PC-3 (cell line): ENCODE data around the gene TRAPPC3L. TPM values are rescaled to one million over a fixed set of nuclear protein-coding genes. Genes with fewer than 3 reads are reported as not detected.

Experiments
- ATAC-seq: fragments of 200-7000 bp; cut with Tn5 transposase; 2 replicates; pipeline ENCODE4 v1.9.1; 2020; ENCODE audit warnings: mild to moderate bottlenecking, moderate library complexity
- BruUV-seq: library from RNA; stranded (reverse); fragments of 400-500 nt; replicated peaks from 2 replicates; lab custom pipeline; 2021; lab: Mats Ljungman, UMichigan
- CTCF ChIA-PET: fragments of 300-600 bp; sonication (Branson Sonifier 250); formaldehyde crosslinking; loops from one replicate; lab custom pipeline; 2022; ENCODE audit warnings: antibody characterized with exemption; lab: Charles Lee
- POLR2A ChIA-PET: fragments of 300-600 bp; sonication (Branson Sonifier 250); formaldehyde crosslinking; loops from one replicate; lab custom pipeline; 2022; ENCODE audit warnings: antibody characterized with exemption; ENCODE audit not compliant: unreplicated experiment; lab: Charles Lee
- DNase-seq: peaks from one replicate; pipeline ENCODE4 v3.0.0-alpha.2; 2015
- H2AFZ ChIP-seq: fragments of 300-600 bp; sonication (generic); 2 replicates; pipeline ENCODE4 v1.6.0; 2016; ENCODE audit warnings: antibody characterized with exemption, low read length
- H3F3A ChIP-seq: fragments of 300-600 bp; sonication (generic); one replicate; pipeline ENCODE4 v1.6.0; 2017; ENCODE audit warnings: antibody characterized with exemption, low read length, control low read depth, mild to moderate bottlenecking; ENCODE audit not compliant: unreplicated experiment
- H3K27ac ChIP-seq: fragments of 300-600 bp; sonication (generic); 2 replicates; pipeline ENCODE4 v1.5.1; 2016; ENCODE audit warnings: mild to moderate bottlenecking, low read length
- H3K27me3 ChIP-seq: fragments of 300-600 bp; sonication (generic); 2 replicates; pipeline ENCODE4 v1.6.1; 2016; ENCODE audit warnings: low read length, mixed read lengths
- H3K36me3 ChIP-seq: fragments of 300-600 bp; sonication (generic); 2 replicates; pipeline ENCODE4 v1.6.1; 2016; ENCODE audit warnings: low read depth, mixed run types, low read length, mixed read lengths
- H3K4me1 ChIP-seq: fragments of 300-600 bp; sonication (generic); 2 replicates; pipeline ENCODE4 v1.5.1; 2016; ENCODE audit warnings: low read length; ENCODE audit not compliant: insufficient read depth
- H3K4me2 ChIP-seq: fragments of 300-600 bp; sonication (generic); 2 replicates; pipeline ENCODE4 v1.6.0; 2016; ENCODE audit warnings: low read length
- H3K4me3 ChIP-seq: fragments of 300-600 bp; sonication (generic); 2 replicates; pipeline ENCODE4 v1.5.1; 2016; ENCODE audit warnings: mild to moderate bottlenecking, low read length, mixed read lengths
- H3K79me2 ChIP-seq: fragments of 300-600 bp; sonication (generic); 2 replicates; pipeline ENCODE4 v1.6.1; 2017; ENCODE audit warnings: low read length, mixed read lengths
- H3K9ac ChIP-seq: fragments of 300-600 bp; sonication (generic); 2 replicates; pipeline ENCODE4 v1.6.0; 2016; ENCODE audit warnings: mild to moderate bottlenecking, low read length
- H3K9me2 ChIP-seq: fragments of 300-600 bp; sonication (generic); replicated peaks from 2 replicates; pipeline ENCODE4 v1.6.1; 2016; ENCODE audit warnings: mixed run types, low read length, mixed read lengths
- H3K9me3 ChIP-seq: fragments of 300-600 bp; sonication (generic); 2 replicates; pipeline ENCODE4 v1.6.1; 2016; ENCODE audit warnings: low read length, mixed read lengths
- H4K20me1 ChIP-seq: fragments of 300-600 bp; sonication (generic); 2 replicates; pipeline ENCODE4 v1.6.1; 2016; ENCODE audit warnings: low read length, mixed read lengths
- CTCF ChIP-seq: fragments of 300-600 bp; sonication (generic); conservative IDR thresholded peaks from 2 replicates; pipeline ENCODE4 v1.5.1; 2017; ENCODE audit warnings: antibody characterized with exemption, low read depth, mild to moderate bottlenecking, low read length
- EZH2 ChIP-seq: fragments of 300-600 bp; sonication (generic); IDR thresholded peaks from one replicate; pipeline ENCODE4 v1.6.1; 2017; ENCODE audit warnings: antibody characterized with exemption, mild to moderate bottlenecking, low read length; ENCODE audit not compliant: unreplicated experiment
- EZH2phosphoT487 ChIP-seq: fragments of 300-600 bp; sonication (generic); IDR thresholded peaks from 2 replicates; pipeline ENCODE4 v1.6.1; 2018; ENCODE audit warnings: mild to moderate bottlenecking, antibody characterized with exemption, low read length, borderline replicate concordance
- intact Hi-C: fragments of 100-400 bp; cut with micrococcal nuclease; formaldehyde crosslinking; loops from 2 replicates; pipeline ENCODE4 v1.9.0; 2023
- total RNA-seq: library from RNA; depleted of rRNA; stranded (reverse); fragments of >200 nt; gene quantifications from 2 replicates; pipeline ENCODE4 v1.2.3, GENCODE V29; 2014

TRAPPC3L gene
- total RNA-seq, 1 experiment from 2014 or later: not detected

- BruUV-seq: no TSS peak
- no peak for ATAC-seq
Measured at GRCh38 chr6:116564921-116565872, 19.7 kb upstream of the TRAPPC3L start.

GRCh38 chr6:116564311-116564710, 18.8 kb upstream of the TRAPPC3L start:
- no peak for DNase-seq
- Histone ChIP-seq H3K27ac (no peak overlapping the region), H3K9ac (no peak overlapping the region), H3K9me2 (no peaks in the 10 kb centered on the region), H3K27me3 (no peaks in the 10 kb centered on the region), H3K36me3 (no peaks in the 10 kb centered on the region), H2AFZ (no peak overlapping the region), H3K4me3 (no peak overlapping the region), H4K20me1 (no peaks in the 10 kb centered on the region), H3K4me1 (no peaks in the 10 kb centered on the region; the same call in 1 of the 2 replicates), H3K9me3 (no peaks in the 10 kb centered on the region), H3F3A (no peaks in the 10 kb centered on the region), H3K4me2 (no peak overlapping the region), H3K79me2 (no peaks in the 10 kb centered on the region)
- intact Hi-C loops: no loop called here
- TF ChIP-seq EZH2phosphoT487: no peak
- no peak for TF ChIP-seq EZH2
- no peak for TF ChIP-seq CTCF
- CTCF ChIA-PET: no interaction called here
- ATAC-seq: no peak
- POLR2A ChIA-PET: no interaction called here
- BruUV-seq: no TSS peak

More at GRCh38 chr6:116564921-116565872, 19.7 kb upstream of the TRAPPC3L start:
- Histone ChIP-seq H3K27me3 (no peaks in the 10 kb centered on the region), H3K36me3 (no peaks in the 10 kb centered on the region), H3K9me2 (no peaks in the 10 kb centered on the region), H2AFZ (no peak overlapping the region), H3K9ac (no peak overlapping the region), H3K4me3 (no peak overlapping the region), H3F3A (no peaks in the 10 kb centered on the region), H3K27ac (no peak overlapping the region), H3K9me3 (no peaks in the 10 kb centered on the region), H3K4me2 (no peak overlapping the region), H4K20me1 (no peaks in the 10 kb centered on the region), H3K4me1 (peaks cover 7% of the 10 kb centered on the region), H3K79me2 (peaks cover 7% of the 10 kb centered on the region)
- DNase-seq: no peak
- CTCF ChIA-PET: no interaction called here
- TF ChIP-seq CTCF (no peak), EZH2phosphoT487 (no peak), EZH2 (no peak)
- intact Hi-C loops: no loop called here
- POLR2A ChIA-PET: no interaction called here

GRCh38 chr6:116563830-116564229, 18.3 kb upstream of the TRAPPC3L start:
- no peak overlapping the region for H3K27ac ChIP-seq
- H3K9me3 ChIP-seq: no peaks in the 10 kb centered on the region
- no peak overlapping the region for H2AFZ ChIP-seq
- H3K27me3 ChIP-seq: no peaks in the 10 kb centered on the region
- DNase-seq (no peak), ATAC-seq (no peak)
- H4K20me1 ChIP-seq: no peaks in the 10 kb centered on the region
- no peaks in the 10 kb centered on the region for H3F3A ChIP-seq
- H3K4me3 ChIP-seq: no peak overlapping the region
- ChIA-PET POLR2A (no interaction called here), CTCF (no interaction called here)
- no TSS peak for BruUV-seq
- no peaks in the 10 kb centered on the region for H3K36me3 ChIP-seq
- intact Hi-C loops: no loop called here
- no peak for TF ChIP-seq CTCF
- TF ChIP-seq EZH2: no peak
- TF ChIP-seq EZH2phosphoT487: no peak
- no peak overlapping the region for H3K4me2 ChIP-seq
- no peaks in the 10 kb centered on the region for H3K79me2 ChIP-seq
- no peaks in the 10 kb centered on the region for H3K9me2 ChIP-seq
- H3K9ac ChIP-seq: no peak overlapping the region
- 0 out of 2 replicates have a peak, but pooled peaks cover 2% of the 10 kb centered on the region for H3K4me1 ChIP-seq
